LHCN-M2 (cell line): ENCODE data around the gene KIRREL3. TPM values are rescaled to one million over a fixed set of nuclear protein-coding genes. Genes with fewer than 3 reads are reported as not detected.

ENCODE experiments used
- DNase-seq: peaks from one replicate; pipeline ENCODE4 v3.0.0-alpha.2; 2012; ENCODE audit warnings: low read depth
- total RNA-seq: library from RNA; depleted of rRNA; stranded (reverse); fragments of >200 nt; gene quantifications from 2 replicates; pipeline ENCODE4 v1.2.3, GENCODE V29; 2014

KIRREL3 gene
- total RNA-seq, 1 experiment from 2014 or later, result 2.1 TPM

DNA sequence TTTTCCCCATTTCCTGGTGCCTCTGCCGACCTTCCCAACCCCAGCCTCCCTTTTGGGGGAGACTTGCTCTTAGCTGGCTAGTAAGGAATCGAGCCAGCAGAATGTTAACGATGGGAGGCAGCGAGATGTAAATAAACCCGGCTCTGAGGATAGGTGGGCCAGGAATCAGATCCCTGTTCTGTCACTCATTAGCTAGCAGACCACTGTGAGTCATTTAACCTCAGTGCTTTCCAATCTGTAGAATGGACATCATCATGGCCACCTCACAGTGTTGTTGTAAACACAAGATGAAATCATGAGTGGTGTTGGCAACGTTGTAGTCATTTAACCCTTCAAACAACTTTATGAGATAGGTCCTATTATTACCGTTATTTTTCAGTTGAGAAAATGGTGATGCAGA is 208.6 kb downstream of the KIRREL3 start:
- DNase-seq, result no peak

DNA sequence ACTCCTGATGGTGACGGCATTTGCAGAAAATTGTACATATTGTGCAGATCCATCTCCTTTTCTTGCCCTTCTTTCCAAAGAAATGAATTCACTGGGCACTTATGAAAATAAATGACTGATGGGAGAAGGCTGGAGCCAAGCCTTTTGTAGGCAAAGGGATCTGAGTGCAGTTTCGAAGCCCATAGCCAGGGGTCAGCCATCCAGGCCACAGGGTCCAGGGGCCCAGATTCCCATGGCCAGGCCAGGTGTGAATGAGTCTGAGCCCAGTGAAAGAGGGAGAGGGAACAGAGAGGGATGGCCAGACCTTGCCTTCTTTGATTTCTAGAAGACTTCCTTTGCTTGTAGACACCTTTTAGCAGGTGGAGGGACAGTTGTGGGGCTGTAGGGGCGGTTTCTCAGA is 209.1 kb downstream of the KIRREL3 start:
- no peak for DNase-seq

DNA sequence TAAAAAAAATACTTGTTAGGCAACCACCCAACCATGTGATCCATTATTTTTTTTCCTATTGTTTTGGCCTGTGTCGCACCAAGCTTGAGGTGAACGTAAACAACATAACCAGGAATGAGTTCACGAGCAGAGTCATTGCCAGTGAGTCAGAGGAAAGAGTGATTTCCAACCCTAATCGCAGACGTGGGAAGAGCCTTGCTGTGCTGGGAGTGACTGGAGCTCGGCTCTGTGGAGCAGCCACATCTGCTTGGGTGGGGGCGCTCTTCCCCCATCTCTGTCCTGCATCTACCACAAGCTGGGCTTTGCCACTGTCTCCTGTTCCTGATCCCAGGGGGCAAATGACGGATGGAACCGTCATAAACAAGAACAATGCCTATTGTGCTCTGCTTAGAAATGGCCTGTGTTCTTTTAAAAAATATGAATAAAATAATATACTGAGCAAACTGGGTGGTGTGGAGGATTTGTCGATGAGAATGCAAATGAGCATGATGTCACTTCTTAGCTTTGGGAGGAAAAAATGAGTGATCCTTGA is 210.0 kb downstream of the KIRREL3 start:
- peak; percentile 79 for DNase-seq

DNA sequence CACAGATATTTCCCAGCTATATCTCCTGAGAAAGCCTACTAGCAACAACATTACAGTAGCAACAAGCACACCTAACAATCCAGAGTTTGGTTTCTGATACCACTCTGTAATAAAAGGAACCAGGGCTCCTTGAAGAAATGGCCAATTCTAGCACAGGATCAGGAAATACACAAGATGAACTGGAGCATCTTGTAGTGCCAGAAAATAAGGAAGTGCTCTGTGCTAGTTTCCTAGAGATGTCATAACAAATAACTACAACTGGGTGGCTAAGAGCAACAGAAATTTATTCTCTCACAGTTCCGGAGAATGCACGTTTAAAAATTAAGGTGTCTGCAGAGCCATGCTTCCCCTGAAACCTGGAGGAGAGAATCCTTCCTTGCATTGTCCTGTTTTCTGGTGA is 217.8 kb downstream of the KIRREL3 start:
- DNase-seq, result no peak

DNA sequence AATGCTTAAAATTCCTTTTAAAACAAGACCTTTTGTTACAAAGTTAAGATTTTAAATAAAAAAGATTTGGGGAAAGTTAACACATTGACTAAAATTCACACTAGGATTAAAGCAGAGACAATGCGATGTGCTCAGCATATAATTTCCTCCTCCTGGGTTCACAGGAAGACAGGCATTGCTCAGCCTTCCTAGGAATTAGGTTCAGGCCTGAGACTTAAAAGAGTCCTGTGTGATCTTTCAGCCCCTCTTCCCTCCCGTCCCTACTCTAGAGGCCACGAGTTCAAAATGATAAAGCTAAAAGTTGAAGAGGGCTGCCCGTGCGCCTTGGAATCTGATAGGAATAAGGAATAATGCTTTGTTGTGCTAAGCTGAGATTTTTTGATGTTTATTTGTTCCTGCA is 218.6 kb downstream of the KIRREL3 start:
- no peak for DNase-seq

DNA sequence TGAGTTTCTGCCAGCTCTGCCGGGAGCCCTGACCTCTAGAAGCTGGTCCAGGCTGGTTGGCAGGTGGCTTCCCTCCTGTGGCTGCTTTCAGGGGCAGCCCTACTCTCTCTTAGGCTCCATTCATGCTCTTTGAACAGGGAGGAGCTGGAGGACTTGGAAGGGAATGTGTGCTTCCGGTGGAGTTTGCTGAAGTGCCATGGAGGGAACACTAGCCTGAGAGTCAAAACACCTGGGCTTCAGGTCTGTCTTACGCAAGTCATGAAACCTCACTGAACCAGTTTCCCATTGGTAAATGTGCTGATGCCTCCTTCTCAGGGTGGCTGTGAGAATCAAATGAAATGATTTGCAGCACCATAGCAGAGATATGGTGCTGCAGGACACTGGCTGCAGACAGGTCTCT is 224.5 kb downstream of the KIRREL3 start:
- DNase-seq, result no peak

DNA sequence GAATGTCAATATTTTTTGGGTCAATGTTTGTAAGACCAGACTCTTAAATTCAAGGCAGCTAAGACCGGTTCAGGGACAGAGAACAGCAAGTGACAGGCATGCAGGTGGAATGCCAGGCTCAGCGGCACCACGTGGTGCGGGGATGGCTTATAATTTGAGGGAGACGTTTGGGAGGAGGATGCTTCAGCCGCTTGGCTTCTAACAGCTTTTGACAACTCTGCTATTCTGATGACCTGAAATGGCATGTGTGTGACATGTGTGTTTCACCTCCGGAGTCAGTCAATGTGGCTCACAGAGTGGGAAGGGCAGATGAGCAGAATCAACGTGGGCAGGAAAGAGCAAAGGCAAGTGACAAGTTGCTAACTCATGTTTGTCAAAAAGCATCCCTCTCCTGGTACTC is 228.3 kb downstream of the KIRREL3 start:
- no peak for DNase-seq

DNA sequence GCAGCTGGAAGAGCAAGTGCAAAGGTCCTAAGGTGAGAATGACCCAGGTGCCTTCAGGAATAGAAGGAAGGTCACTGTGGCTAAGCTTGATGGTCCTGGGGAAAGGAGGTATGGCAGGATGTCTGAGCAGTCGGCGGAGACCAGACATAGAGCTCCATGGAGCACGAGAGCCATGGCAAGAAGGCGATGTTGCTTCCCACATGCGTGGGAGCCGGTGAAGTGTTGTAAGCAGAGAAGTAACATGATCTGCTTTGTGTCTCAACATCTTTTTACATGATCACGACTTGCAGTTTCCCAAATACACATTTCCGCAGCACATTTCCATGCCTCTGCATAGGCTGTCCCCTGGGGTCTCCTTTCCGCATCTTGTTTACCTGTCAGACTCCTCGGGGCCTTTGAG is 231.9 kb downstream of the KIRREL3 start:
- no peak for DNase-seq

DNA sequence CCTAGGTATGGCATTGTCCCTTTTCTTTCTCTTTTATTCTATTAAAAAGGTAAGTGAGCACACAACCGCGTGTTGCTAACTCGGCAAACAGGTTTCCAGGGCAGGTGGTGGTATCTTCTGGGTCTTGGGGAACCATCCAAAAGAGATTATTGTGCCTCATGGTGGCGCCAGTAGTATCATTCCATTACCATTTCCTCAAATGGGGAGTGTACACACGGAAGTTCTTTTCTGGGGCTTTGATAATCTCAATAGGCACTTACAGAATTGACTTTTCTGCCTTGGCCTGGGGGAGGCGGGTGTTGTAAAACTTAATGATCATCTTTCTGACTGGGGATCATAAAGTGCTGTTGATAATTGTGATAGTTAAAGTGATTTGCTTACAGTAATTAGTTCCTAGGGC is 234.1 kb downstream of the KIRREL3 start:
- DNase-seq, result no peak

DNA sequence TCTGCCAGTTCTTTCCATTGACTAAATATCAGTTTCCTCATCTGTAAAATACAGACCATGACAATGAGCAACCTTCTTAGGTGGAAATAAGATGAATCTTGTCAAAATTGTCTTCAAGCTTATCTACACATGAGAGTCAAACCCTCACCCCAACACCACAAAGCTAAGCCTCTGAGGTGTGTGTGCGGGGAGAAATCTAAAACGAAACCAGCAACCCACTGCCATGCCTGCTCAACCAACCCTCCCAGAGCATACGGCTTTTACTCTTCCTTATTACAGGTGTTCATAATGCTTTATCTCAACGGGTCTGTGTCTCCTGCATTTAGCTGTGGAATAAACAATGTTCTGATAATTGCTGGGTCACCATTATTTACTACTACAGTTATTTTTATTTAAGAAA is 235.4 kb downstream of the KIRREL3 start:
- DNase-seq, result no peak

DNA sequence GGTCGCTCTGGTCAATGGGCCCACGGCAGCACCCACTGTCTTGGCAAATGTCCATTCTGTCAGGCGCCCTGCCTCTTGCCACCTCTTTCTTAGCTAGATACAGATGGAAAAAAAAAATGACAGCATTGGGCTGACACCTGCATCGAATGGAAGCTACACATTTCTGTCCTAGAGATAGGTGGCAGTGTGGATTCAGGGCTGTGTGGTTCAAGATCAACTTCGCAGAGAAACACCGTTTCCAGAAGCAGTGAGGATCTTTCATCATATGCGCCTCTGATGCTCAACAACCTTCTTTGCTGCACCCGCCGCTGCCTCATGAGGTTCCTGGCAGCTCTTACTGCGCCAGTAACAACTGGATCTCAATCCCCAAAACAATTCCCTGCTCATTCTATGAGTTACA is 236.3 kb downstream of the KIRREL3 start:
- no peak for DNase-seq

DNA sequence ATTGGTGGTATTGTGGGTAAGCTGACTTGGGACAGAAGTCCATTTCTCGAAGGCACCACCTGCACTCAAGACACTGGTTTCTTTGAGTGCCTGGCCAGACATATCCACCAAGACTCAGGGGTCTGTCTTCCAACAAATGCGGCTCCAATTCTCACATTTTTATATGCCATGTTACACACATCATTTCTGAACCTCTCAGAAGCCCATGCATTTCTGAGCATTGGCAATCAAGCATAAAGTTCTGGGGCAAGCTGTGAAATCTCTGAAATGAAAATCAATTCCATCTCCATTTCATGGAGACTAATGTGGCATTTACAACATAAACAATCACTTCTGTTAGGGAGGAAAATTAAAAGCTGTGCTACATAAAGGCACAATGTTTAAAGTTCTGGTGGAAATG is 243.7 kb downstream of the KIRREL3 start:
- DNase-seq, result no peak

DNA sequence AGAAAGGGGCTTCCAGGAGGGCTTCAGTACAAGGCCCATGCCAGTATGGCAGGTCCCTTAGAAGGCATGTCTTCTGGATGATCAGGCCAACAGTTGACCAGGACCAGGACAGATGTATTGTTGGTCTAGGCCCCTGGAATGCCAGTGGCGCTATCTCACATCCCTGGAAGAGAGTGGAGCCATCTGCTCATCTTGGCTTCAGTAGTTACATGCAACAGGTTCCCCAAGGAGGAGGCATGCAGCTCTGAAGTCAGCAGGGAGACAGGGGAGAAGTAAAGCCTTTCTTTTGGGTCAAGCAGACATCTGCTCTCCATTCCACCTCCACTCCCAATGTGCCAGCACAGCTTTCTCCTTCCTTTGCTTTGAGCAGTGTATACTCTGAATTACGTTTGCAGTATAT is 244.1 kb downstream of the KIRREL3 start:
- DNase-seq, result no peak

DNA sequence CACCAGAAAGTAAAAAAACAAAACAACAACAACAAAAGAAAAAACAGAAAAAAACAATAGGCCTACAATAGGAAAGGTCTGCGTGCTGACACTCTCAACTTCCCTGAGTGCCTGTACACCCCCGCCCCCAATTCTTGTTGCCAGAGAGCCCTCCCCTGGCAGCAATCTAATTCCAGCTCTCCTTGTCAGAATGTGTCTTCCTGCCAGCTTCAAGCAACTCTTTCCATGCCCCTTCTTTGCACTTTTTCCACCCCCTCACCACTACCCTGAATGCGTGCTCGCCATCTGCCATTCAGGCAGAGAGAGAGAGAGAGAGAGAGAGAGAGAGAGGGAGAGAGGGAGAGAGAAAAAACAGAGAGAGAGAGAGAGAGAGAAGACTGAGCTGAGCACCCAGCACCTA is 245.0 kb downstream of the KIRREL3 start:
- DNase-seq, result no peak

DNA sequence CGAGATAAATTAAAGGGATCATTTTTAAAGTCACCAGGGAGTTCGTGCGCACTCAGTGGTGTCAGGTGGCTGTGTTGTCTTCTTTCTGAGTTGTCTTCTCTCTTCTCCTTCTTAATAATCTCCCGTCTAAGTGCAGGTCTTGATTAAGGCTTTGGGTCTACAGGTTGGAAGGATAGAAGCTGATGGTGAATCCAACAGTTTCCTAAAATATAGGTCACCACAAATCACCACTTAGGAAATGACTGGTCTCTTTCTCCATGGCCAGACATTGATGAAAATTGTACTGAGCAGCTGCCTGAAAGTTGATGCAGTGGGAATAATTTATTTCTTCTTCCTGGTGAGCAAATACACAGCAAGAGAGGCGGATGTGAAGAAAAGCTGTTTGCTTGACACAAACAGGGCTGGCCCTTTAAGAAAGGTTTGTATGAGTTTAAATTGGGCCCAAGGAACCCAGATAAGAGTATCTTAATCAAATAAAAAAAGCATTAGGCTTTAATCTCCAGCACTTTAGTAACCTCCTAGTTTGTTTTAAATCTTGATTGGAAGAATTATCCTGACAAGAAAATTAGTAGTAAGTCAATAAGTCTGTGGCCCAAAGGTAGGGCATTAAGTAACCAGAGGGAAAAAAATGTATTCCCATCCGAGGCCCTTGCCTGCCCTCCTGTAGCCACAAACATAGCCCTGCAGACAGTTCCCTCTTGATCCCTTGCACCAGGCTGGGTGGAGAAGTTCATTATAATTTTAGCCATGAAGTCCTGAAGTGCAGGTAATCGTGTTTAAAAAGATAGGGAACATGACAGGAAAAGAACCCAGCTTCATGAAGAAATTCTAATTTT is 245.8 kb downstream of the KIRREL3 start:
- DNase-seq, result no peak

DNA sequence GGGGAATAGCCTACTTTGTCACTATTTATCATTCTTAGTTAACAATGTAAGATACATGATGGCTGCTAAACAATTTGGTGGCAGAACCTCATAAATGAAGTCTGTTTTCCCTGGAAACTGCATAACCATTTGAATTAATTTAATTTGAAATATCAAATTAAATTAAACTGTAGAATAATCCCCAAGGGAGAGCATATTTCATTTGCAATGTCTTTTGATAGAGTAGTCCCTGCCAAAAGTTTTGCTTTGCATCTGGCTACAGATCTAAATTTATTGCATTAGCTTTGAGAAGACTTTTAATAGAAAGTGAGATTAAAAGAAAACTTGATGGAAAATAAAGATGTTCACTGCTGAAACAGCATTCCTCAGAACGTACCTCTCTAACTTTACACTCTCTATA is 246.6 kb downstream of the KIRREL3 start:
- DNase-seq, result no peak

DNA sequence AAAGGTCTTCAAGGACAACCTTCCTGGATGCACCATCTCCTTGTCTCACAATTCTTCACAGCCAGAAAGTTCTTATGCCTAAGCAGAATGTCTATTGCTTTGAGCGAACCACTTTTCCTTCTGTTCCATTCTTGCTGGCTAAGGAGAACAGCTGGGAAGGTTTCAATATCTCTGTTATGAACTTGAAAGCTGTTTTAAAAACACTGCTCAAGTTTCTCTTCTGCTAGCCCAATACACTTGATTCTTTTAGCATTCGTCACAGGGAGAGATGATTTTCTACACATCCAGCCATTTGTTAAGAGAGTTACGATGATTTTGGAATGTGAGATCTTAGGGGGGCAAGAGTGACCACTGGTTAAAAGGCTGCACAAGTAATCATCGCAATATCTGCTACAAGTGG is 249.3 kb downstream of the KIRREL3 start:
- peak; percentile 57 for DNase-seq

DNA sequence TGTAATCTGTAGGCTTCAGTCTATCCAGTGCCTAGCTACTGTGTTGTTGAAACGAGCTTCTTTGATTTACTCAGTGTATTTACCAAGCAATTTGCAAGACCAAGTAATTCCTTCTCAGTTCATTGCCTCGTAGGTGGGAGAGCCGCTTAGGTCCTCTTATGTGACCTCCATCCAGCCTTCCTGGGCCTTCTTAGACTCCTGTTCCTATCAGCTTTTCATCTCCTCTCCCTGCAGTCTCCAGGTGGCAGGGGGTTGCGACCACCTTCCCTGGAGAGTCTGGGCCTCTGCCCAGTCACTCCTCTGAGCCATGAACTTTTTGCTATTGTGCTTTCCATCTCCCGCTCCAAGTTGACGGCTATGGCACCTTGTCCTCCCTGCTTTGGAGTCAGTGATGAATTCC is 251.8 kb downstream of the KIRREL3 start:
- DNase-seq, result no peak

DNA sequence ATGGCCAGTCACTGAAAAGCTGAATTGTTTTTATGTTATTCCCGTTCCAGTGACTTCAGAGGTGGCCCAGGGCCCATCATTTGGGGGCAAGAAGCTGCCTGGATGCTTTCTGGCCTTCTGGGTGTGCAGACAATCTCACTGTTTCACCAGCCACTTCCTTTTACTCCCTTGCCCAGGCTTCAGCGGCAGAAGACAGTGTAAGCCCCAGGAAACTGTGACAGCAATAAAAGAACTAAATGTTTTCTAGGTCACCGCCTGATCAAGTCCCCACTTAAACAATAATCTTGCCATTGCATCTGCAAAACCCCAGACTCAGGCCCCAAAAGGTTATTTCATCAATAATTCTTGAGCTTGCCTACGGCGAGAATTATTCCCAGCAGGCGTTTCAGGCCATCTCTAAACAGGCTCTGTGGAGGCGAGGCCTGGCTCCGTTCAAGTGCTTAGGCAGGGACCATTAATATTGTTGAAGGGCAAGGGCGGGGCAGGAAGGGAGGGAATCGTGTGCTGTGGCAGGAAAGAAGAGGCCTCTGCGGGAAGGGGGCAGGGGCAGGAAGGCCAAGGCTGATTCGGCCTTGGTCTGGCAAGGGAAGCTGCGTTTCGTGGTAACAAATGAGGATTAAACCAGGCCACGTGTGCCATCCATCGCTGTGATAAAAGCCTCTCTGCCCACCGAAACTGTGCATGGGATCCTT is 252.3 kb downstream of the KIRREL3 start:
- DNase-seq, result no peak

DNA sequence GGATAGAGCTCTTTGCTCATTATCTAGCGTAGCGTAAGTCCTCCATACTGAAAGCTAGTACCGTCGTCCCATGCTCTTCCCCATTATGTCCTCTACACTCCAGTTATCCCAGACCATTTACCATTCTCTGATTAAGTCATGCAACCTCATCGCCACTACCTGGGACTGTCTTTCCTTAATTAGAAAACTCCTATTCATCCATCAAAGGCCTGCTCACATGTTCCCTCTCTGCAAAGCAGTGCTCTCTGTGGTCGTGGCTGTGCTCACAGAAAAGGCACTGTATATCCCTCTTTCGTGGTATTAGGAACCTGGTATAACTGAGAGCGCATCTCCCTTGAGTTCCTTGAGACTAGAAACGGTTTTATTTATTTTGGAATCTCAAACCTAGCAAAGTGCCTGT is 253.3 kb downstream of the KIRREL3 start:
- DNase-seq, result no peak

DNA sequence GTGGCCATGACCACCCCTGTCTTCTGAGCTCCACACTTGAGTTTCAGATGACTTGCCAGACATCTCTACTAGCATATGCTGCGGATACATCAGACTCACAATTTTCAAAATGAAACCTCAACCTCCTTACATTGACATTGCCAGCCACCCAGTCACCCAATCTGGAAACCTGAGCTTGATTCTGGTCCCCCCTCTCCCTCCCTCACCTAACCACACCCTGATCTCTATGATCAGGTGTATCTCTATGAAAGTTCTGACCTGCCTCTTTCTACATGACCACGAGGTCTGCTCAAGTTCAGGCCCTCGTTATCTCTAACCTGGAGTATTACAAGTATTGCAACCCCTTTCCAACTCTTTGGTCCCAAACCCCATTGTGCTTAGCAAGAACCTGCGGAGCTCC is 254.1 kb downstream of the KIRREL3 start:
- no peak for DNase-seq

DNA sequence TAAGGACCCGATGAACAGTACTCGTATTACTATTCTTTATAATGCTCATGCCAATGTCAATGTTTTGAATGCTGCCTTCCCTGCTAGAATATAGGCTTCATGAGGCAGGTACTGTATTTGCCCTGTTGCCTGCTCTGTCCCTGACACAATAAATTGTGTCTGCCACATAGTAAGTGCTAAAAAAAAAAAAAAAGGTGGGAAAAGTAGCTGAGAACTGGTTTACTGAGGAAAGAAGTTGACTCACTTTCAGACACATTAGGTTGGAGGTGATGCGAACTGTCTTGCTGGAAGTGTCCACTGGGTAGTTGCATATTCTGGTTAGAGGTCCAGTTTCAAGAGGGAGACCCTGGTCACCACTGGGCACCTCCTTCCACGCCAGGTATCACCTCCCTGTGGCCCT is 255.9 kb downstream of the KIRREL3 start:
- no peak for DNase-seq

DNA sequence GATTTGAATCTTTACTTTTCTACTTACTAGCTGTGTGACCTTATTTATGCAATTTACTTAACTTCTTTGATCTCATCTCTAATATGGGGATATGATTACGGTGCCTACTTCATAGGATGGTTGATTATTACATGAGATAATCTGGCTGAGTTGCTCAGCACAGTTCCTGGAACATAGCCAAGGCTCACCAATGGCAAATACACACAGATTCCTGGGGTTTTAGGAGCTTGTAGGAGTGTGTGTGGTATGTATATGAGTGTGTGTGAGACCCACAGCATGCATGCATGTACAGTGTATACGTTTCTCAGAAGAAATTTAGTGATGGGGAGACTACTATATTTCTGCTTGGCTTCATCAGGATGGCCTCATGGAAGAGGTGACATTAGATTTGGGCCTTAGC is 256.9 kb downstream of the KIRREL3 start:
- DNase-seq, result no peak
